Suprapubic skin (tissue), 4 donors: Measurements from ENCODE around the gene NHEJ1.

Source experiments
- CTCF ChIP-seq, 2 donors: fragments of 200-600 bp in 1 of 2; fragments of 450-650 bp in 1 of 2; sonication (generic) in 1 of 2; IDR thresholded peaks; one replicate each; pipeline ENCODE4 v1.5.1; 2016 to 2019; ENCODE audit warnings: antibody characterized with exemption in 2 of 2, mild to moderate bottlenecking in 1 of 2, moderate library complexity in 1 of 2
- EP300 ChIP-seq: sonication (generic); formaldehyde crosslinking; IDR thresholded peaks from one replicate; pipeline ENCODE4 v1.6.1; 2017; ENCODE audit warnings: antibody characterized with exemption
- POLR2A ChIP-seq, 2 donors: fragments of 450-650 bp; IDR thresholded peaks; one replicate each; pipeline ENCODE4 v1.6.1; 2017; ENCODE audit warnings: antibody characterized with exemption in 2 of 2, mild to moderate bottlenecking in 2 of 2, moderate library complexity in 2 of 2
- POLR2AphosphoS5 ChIP-seq, 3 donors: sonication (generic); formaldehyde crosslinking; IDR thresholded peaks; one replicate each; pipeline ENCODE4 v1.6.1; 2017; ENCODE audit warnings: antibody characterized with exemption in 3 of 3

GRCh38 chr2:219031005-219031738, 129.4 kb downstream of the NHEJ1 start:
- TF ChIP-seq CTCF (IDR thresholded peaks at IDR 0.05) = no peak
- TF ChIP-seq POLR2A (IDR thresholded peaks at IDR 0.05) = no peak
- no peak for TF ChIP-seq POLR2AphosphoS5 (IDR thresholded peaks at IDR 0.05)
- no peak for TF ChIP-seq EP300
